Cerebellar cortex (tissue), 1 donor: ENCODE measurements around the gene SEPTIN12.
A peak's percentile ranks its signal among the peaks of the same experiment; 100 is the strongest.
"Not testable (repeated sequence)": the region's sequence is repeated elsewhere in the genome, so short reads cannot be mapped to it uniquely, and the experiment has no call there.

Source experiments
- DNase-seq: peaks from one replicate; pipeline ENCODE4 v3.0.0-alpha.2; 2015; ENCODE audit warnings: low spot score

Gene SEPTIN12

GRCh38 chr16:4752351-4753100, 35.6 kb downstream of the SEPTIN12 start:
- DNase-seq: no peak

GRCh38 chr16:4750896-4751295, 37.2 kb downstream of the SEPTIN12 start:
- DNase-seq: no peak

GRCh38 chr16:4749700-4750257, 38.4 kb downstream of the SEPTIN12 start:
- DNase-seq: no peak

- no peak for DNase-seq
Observed at GRCh38 chr16:4748682-4749411, 39.3 kb downstream of the SEPTIN12 start.

- DNase-seq: no peak
Observed at GRCh38 chr16:4747906-4748681, 40.1 kb downstream of the SEPTIN12 start.

- no peak for DNase-seq
Observed at GRCh38 chr16:4746991-4747574, 41.1 kb downstream of the SEPTIN12 start.

GRCh38 chr16:4746215-4746614, 41.9 kb downstream of the SEPTIN12 start:
- no peak for DNase-seq

GRCh38 chr16:4745274-4745569, 42.9 kb downstream of the SEPTIN12 start:
- no peak for DNase-seq

GRCh38 chr16:4744555-4745273, 43.4 kb downstream of the SEPTIN12 start:
- DNase-seq: no peak

- DNase-seq: no peak
Observed at GRCh38 chr16:4743226-4743878, 44.8 kb downstream of the SEPTIN12 start.

GRCh38 chr16:4738370-4738769, 49.8 kb downstream of the SEPTIN12 start:
- not testable (repeated sequence) for DNase-seq

- no peak for DNase-seq
Observed at GRCh38 chr16:4737545-4737944, 50.6 kb downstream of the SEPTIN12 start.

GRCh38 chr16:4736546-4736945, 51.6 kb downstream of the SEPTIN12 start:
- DNase-seq: no peak

GRCh38 chr16:4734730-4735535, 53.2 kb downstream of the SEPTIN12 start:
- DNase-seq: peak; percentile 76

- DNase-seq: peak; percentile 99
Observed at GRCh38 chr16:4734063-4734729, 53.9 kb downstream of the SEPTIN12 start, which contains the start of the genes ANKS3 and DNAAF8. ANKS3 (minus strand) TSS chr16:4734271; CDS start chr16:4730149, 4,122 bp downstream. DNAAF8 (plus strand) TSS chr16:4734537; CDS start chr16:4736515, 1,978 bp downstream.

GRCh38 chr16:4733747-4734062, 54.4 kb downstream of the SEPTIN12 start:
- DNase-seq: peak; percentile 9

- no peak for DNase-seq
Observed at GRCh38 chr16:4733211-4733742, 54.9 kb downstream of the SEPTIN12 start.

GRCh38 chr16:4729876-4730275, 58.3 kb downstream of the SEPTIN12 start:
- no peak for DNase-seq

GRCh38 chr16:4728676-4729075, 59.5 kb downstream of the SEPTIN12 start:
- no peak for DNase-seq
